Adrenal gland (tissue), 12 donors: Measurements from ENCODE around the gene ITPKC. TPM values are rescaled to one million over a fixed set of nuclear protein-coding genes. Genes with fewer than 3 reads are reported as not detected.

Experiments
- DNase-seq, 7 donors: peaks; one replicate each; pipeline ENCODE4 v3.0.0-alpha.2; 2019 to 2020
- H3K27ac ChIP-seq, 5 donors: fragments of 200-600 bp; sonication (generic) in 4 of 5; 1 replicate in 3 of 5; 2 replicates in 2 of 5; pipeline versions ENCODE4 v1.5.1 to v1.8.0; 2016 to 2020; ENCODE audit warnings: mild to moderate bottlenecking in 1 of 5
- H3K27me3 ChIP-seq: fragments of 200-600 bp; 2 replicates; pipeline ENCODE4 v1.8.0; 2021
- H3K36me3 ChIP-seq, 2 donors: fragments of 200-600 bp; replicated peaks in 1 of 2; 1 replicate in 1 of 2; 2 replicates in 1 of 2; pipeline versions ENCODE4 v1.5.1 to v1.8.0; 2018 to 2022
- H3K4me1 ChIP-seq, 2 donors: fragments of 200-600 bp; replicated peaks in 1 of 2; 1 replicate in 1 of 2; 2 replicates in 1 of 2; pipeline versions ENCODE4 v1.5.1 to v1.8.0; 2018 to 2021
- H3K4me3 ChIP-seq, 4 donors: fragments of 200-600 bp; sonication (generic) in 3 of 4; one replicate each; pipeline ENCODE4 v1.5.1; 2016 to 2018
- H3K9me3 ChIP-seq, 3 donors: fragments of 200-600 bp; sonication (generic) in 1 of 3; replicated peaks in 1 of 3; 1 replicate in 2 of 3; 2 replicates in 1 of 3; pipeline versions ENCODE4 v1.5.1 to v1.8.0; 2016 to 2021
- POLR2A ChIP-seq, 2 donors: fragments of 450-650 bp; IDR thresholded peaks; one replicate each; pipeline ENCODE4 v1.6.1; 2017; ENCODE audit warnings: antibody characterized with exemption in 2 of 2, mild to moderate bottlenecking in 2 of 2, moderate library complexity in 1 of 2
- whole genome bisulfite sequencing, 4 donors: extraction: QIAGEN DNeasy Blood & Tissue Kit in 2 of 4; methylation state at CpG; one replicate each; pipeline versions ENCODE4 v1.1.5 to v1.1.7; 2013 to 2017; 5-methylcytosine and 5-hydroxymethylcytosine counted together
- intact Hi-C, 2 donors: fragments of 100-400 bp; cut with DNase I; formaldehyde crosslinking; loops; one replicate each; pipeline versions ENCODE4 v1.14.1 to v1.15.0; 2022 to 2023
- polyA plus RNA-seq, 3 donors: library from polyadenylated mRNA; stranded (reverse); fragments of 200-250 nt in 2 of 3; fragments of 350-450 nt in 1 of 3; fragmentation: Illumina TruSeq in 1 of 3; extraction: RNeasy Lipid Tissue Mini Kit (QIAGEN cat#74804) in 1 of 3; gene quantifications; one replicate each; pipeline ENCODE4 v1.2.3, GENCODE V29; 2013 to 2014
- total RNA-seq, 9 donors: library from RNA; depleted of rRNA in 4 of 9; stranded (reverse); fragments of >200 nt in 4 of 9; fragments of 120-200 nt in 1 of 9; fragmentation: NEBNext Ultra II Directional in 1 of 9; extraction: Animal tissue kit (Norgen Biotek cat#: 25700) in 1 of 9; gene quantifications; one replicate each; pipeline versions ENCODE4 v1.1.0 to v1.2.4, GENCODE V29; 2013 to 2023
- TF ChIP-seq, protein P1 (sequence below), 6 experiments: fragments of 450-650 bp in 4 of 6; fragments of 200-600 bp in 2 of 6; sonication (generic) in 1 of 6; IDR thresholded peaks; 1 replicate in 5 of 6; 2 replicates in 1 of 6; pipeline versions ENCODE4 v1.5.1 to v1.8.0; 2016 to 2021; ENCODE audit warnings: antibody characterized with exemption in 6 of 6, mild to moderate bottlenecking in 2 of 6, moderate library complexity in 1 of 6
- donor health status: healthy with polysubstance abuse.
- donor health status: Bipolar disorder and iron deficiency.
- donor health status: DM: yes; HTN: yes; CAD: no.
- donor health status: DM: no; HTN: no; CAD: no.
- donor health status: DM: no; HTN: no; CAD: no.
- donor health status: DM: yes; HTN: yes; CAD: no.

The ITPKC gene
- total and polyA plus RNA-seq, 12 donors: 7.8 to 36.1 (median 22.5) TPM

GRCh38 chr19:40777937-40778705 lies 61.2 kb downstream of the ITPKC start, which contains the start of gene RAB4B:
TSS of gene RAB4B (plus strand) at chr19:40778247. CDS start at chr19:40778376, 129 bp downstream.
- 0 to 1% (median 0%) methylated on average over 22 to 56 of the region's 56 CpGs for WGBS, 4 donors
- intact Hi-C loops: no loop called here
- peak within 1 kb of the TSS in 3 of 4 donors; percentile 56 to 65 (median 59) for H3K4me3 ChIP-seq

GRCh38 chr19:40778706-40779284 lies 61.9 kb downstream of the ITPKC start:
- no peaks in the 10 kb centered on the region for H3K9me3 ChIP-seq
- peak in 1 of 7 donors; percentile 42 for DNase-seq
- H3K4me3 ChIP-seq: peak overlapping the region in 3 of 4 donors; percentile 56 to 65 (median 59)
- no peaks in the 10 kb centered on the region for H3K36me3 ChIP-seq
- intact Hi-C loops: no loop called here
- TF ChIP-seq, protein P1, sequence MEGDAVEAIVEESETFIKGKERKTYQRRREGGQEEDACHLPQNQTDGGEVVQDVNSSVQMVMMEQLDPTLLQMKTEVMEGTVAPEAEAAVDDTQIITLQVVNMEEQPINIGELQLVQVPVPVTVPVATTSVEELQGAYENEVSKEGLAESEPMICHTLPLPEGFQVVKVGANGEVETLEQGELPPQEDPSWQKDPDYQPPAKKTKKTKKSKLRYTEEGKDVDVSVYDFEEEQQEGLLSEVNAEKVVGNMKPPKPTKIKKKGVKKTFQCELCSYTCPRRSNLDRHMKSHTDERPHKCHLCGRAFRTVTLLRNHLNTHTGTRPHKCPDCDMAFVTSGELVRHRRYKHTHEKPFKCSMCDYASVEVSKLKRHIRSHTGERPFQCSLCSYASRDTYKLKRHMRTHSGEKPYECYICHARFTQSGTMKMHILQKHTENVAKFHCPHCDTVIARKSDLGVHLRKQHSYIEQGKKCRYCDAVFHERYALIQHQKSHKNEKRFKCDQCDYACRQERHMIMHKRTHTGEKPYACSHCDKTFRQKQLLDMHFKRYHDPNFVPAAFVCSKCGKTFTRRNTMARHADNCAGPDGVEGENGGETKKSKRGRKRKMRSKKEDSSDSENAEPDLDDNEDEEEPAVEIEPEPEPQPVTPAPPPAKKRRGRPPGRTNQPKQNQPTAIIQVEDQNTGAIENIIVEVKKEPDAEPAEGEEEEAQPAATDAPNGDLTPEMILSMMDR (IDR thresholded peaks at IDR 0.05): no peak
- TF ChIP-seq POLR2A (IDR thresholded peaks at IDR 0.05): no peak
- H3K27me3 ChIP-seq: no peaks in the 10 kb centered on the region
- H3K4me1 ChIP-seq: peaks cover 0 to 15% of the 10 kb centered on the region in 2 donors
- peak overlapping the region; percentile 89 to 99 (median 99) for H3K27ac ChIP-seq
- WGBS, 4 donors: 5 to 10% (median 6%) methylated on average over 7 of the region's 7 CpGs

More at GRCh38 chr19:40777937-40778705, 61.2 kb downstream of the ITPKC start, which contains the start of gene RAB4B:
- Histone ChIP-seq H3K9me3 (no peaks in the 10 kb centered on the region), H3K27me3 (no peaks in the 10 kb centered on the region), H3K27ac (peak within 1 kb of the TSS; percentile 89 to 99 (median 99)), H3K36me3 (no peaks in the 10 kb centered on the region), H3K4me1 (peaks cover 0 to 15% of the 10 kb centered on the region in 2 donors)
- DNase-seq: peak; percentile 100
- peak; percentile 50 to 95 for TF ChIP-seq POLR2A (IDR thresholded peaks at IDR 0.05)
- TF ChIP-seq, protein P1 (IDR thresholded peaks at IDR 0.05): peak in 2 of 6 experiments; percentile 21 to 23

DNA sequence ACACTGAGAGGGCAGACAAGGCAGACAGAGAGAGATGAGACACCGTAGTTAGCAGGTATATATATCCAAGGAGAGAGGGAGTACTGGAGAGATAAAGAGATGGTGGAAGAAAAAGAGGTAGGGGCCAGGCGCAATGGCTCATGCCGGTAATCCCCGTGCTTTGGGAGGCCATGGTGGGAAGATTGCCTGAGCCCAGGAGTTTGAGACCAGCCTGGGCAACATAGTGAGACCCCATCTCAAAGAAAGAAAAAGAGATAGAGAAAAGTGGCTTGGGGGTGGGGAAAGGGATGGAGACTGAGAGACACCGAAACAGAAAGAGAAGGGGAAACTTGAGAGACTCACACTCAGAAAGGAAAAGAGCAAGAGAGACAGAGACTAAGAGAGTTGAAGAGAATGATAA lies 63.7 kb downstream of the ITPKC start:
- peaks cover 0 to 15% of the 10 kb centered on the region in 2 donors for H3K4me1 ChIP-seq
- TF ChIP-seq POLR2A (IDR thresholded peaks at IDR 0.05): no peak
- TF ChIP-seq, protein P1 (IDR thresholded peaks at IDR 0.05): no peak
- no peaks in the 10 kb centered on the region for H3K27me3 ChIP-seq
- intact Hi-C loops: no loop called here
- H3K27ac ChIP-seq: no peak overlapping the region
- H3K4me3 ChIP-seq: no peak overlapping the region
- no peaks in the 10 kb centered on the region for H3K9me3 ChIP-seq
- no peaks in the 10 kb centered on the region for H3K36me3 ChIP-seq
- WGBS, 4 donors: 93 to 98% (median 94%) methylated on average over 5 of the region's 5 CpGs
- DNase-seq: no peak

DNA sequence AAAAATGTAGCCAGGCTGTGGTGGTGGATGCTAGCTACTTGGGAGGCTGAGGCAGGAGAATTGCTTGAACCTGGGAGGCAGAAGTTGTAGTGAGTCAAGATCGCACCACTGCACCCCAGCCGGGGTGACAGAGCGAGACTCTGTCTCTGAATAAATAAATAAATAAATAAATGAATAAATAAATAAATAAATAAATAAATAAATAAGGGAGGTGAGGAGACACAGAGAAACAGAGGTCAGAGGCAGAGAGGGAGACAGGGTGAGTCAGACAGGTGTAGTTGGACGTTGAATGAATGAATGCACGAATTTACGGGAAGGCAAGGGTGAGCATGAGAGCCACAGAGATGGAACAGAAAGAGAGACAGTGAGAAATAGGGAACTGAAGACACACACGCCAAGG lies 64.2 kb downstream of the ITPKC start:
- H3K27ac ChIP-seq: no peak overlapping the region
- TF ChIP-seq POLR2A (IDR thresholded peaks at IDR 0.05): no peak
- TF ChIP-seq, protein P1 (IDR thresholded peaks at IDR 0.05): no peak
- peaks cover 0 to 15% of the 10 kb centered on the region in 2 donors for H3K4me1 ChIP-seq
- no peak for DNase-seq
- intact Hi-C loops: no loop called here
- H3K27me3 ChIP-seq: no peaks in the 10 kb centered on the region
- H3K9me3 ChIP-seq: no peaks in the 10 kb centered on the region
- no peaks in the 10 kb centered on the region for H3K36me3 ChIP-seq
- H3K4me3 ChIP-seq: no peak overlapping the region
- WGBS, 4 donors: 92 to 97% (median 94%) methylated on average over 7 of the region's 7 CpGs
